DMS153 treated with DMSO at 0.1 percent for 48 hours (cell line): ENCODE measurements around the gene KLHL2.
A peak's percentile ranks its signal among the peaks of the same experiment; 100 is the strongest.

Experiments
- DNase-seq: peaks from one replicate; lab custom pipeline; 2025; ENCODE audit not compliant: unreplicated experiment; lab: John Stamatoyannopoulos, UW

The KLHL2 gene

GRCh38 chr4:165288226-165288625, 80.9 kb downstream of the KLHL2 start:
- DNase-seq, result no peak

- DNase-seq, result no peak
Measured at GRCh38 chr4:165288639-165289422, 81.5 kb downstream of the KLHL2 start.

- no peak for DNase-seq
Measured at GRCh38 chr4:165289423-165289785, 82.0 kb downstream of the KLHL2 start.

GRCh38 chr4:165293061-165293460, 85.7 kb downstream of the KLHL2 start:
- no peak for DNase-seq

- DNase-seq, result no peak
Measured at GRCh38 chr4:165293927-165294649, 86.7 kb downstream of the KLHL2 start.

GRCh38 chr4:165294907-165295306, 87.5 kb downstream of the KLHL2 start:
- no peak for DNase-seq

- DNase-seq, result no peak
Measured at GRCh38 chr4:165297626-165298025, 90.3 kb downstream of the KLHL2 start.

- DNase-seq, result no peak
Measured at GRCh38 chr4:165299399-165300060, 92.2 kb downstream of the KLHL2 start.

- no peak for DNase-seq
Measured at GRCh38 chr4:165301833-165302232, 94.5 kb downstream of the KLHL2 start.

GRCh38 chr4:165302658-165303057, 95.3 kb downstream of the KLHL2 start:
- no peak for DNase-seq

GRCh38 chr4:165308166-165308565, 100.8 kb downstream of the KLHL2 start:
- no peak for DNase-seq

- DNase-seq, result no peak
Measured at GRCh38 chr4:165308606-165309005, 101.2 kb downstream of the KLHL2 start.

- no peak for DNase-seq
Measured at GRCh38 chr4:165309456-165309855, 102.1 kb downstream of the KLHL2 start.

GRCh38 chr4:165312506-165312905, 105.1 kb downstream of the KLHL2 start:
- DNase-seq, result no peak

GRCh38 chr4:165319030-165319429, 111.7 kb downstream of the KLHL2 start:
- DNase-seq, result no peak

GRCh38 chr4:165319509-165319908, 112.1 kb downstream of the KLHL2 start:
- DNase-seq, result no peak

GRCh38 chr4:165324236-165324917, 117.0 kb downstream of the KLHL2 start:
- no peak for DNase-seq

- no peak for DNase-seq
Measured at GRCh38 chr4:165324918-165325304, 117.5 kb downstream of the KLHL2 start.

GRCh38 chr4:165325732-165326512, 118.6 kb downstream of the KLHL2 start:
- DNase-seq, result no peak

GRCh38 chr4:165326831-165327210, 119.5 kb downstream of the KLHL2 start:
- DNase-seq, result peak; percentile 38
